DOHH2 (cell line): ENCODE data around the gene FAM8A1.
"Not testable (repeated sequence)": the region's sequence is repeated elsewhere in the genome, so short reads cannot be mapped to it uniquely, and the experiment has no call there.

ENCODE experiments used
- H3F3A ChIP-seq: fragments of 200-600 bp; sonication (generic), shearing (Covaris generic); 2 replicates; pipeline ENCODE4 v1.6.0; 2016; ENCODE audit warnings: antibody characterized with exemption, mild to moderate bottlenecking; ENCODE audit not compliant: control insufficient read depth, insufficient read depth
- H3K27ac ChIP-seq: fragments of 200-600 bp; sonication (generic); 2 replicates; pipeline ENCODE4 v1.5.1; 2014; ENCODE audit warnings: low read depth, mild to moderate bottlenecking, low read length, moderate library complexity
- H3K27me3 ChIP-seq: fragments of 200-600 bp; sonication (generic); 2 replicates; pipeline ENCODE4 v1.6.1; 2014; ENCODE audit warnings: mild to moderate bottlenecking, low read length, mixed read lengths; ENCODE audit not compliant: control insufficient read depth
- H3K36me3 ChIP-seq: fragments of 200-600 bp; sonication (generic); 2 replicates; pipeline ENCODE4 v1.6.1; 2014; ENCODE audit warnings: mild to moderate bottlenecking, low read length, moderate library complexity, mixed read lengths; ENCODE audit not compliant: control insufficient read depth
- H3K4me1 ChIP-seq: fragments of 200-600 bp; sonication (generic); 2 replicates; pipeline ENCODE4 v1.6.1; 2014; ENCODE audit warnings: mild to moderate bottlenecking, low read length, mixed read lengths; ENCODE audit not compliant: control insufficient read depth
- H3K4me2 ChIP-seq: fragments of 200-600 bp; sonication (generic); 2 replicates; pipeline ENCODE4 v1.6.0; 2014; ENCODE audit warnings: mild to moderate bottlenecking, low read length, moderate library complexity
- H3K4me3 ChIP-seq: fragments of 200-600 bp; sonication (generic); 2 replicates; pipeline ENCODE4 v1.5.1; 2014; ENCODE audit warnings: mild to moderate bottlenecking, low read length, mixed read lengths
- H3K79me2 ChIP-seq: fragments of 200-600 bp; sonication (generic); 2 replicates; pipeline ENCODE4 v1.6.1; 2014; ENCODE audit warnings: mild to moderate bottlenecking, low read length, mixed read lengths; ENCODE audit not compliant: control insufficient read depth
- H3K9me2 ChIP-seq: fragments of 200-600 bp; sonication (generic); replicated peaks from 2 replicates; pipeline ENCODE4 v1.6.1; 2014; ENCODE audit warnings: mild to moderate bottlenecking, low read length, mixed read lengths; ENCODE audit not compliant: control insufficient read depth
- H3K9me3 ChIP-seq: fragments of 200-600 bp; sonication (generic); 2 replicates; pipeline ENCODE4 v1.6.1; 2014; ENCODE audit warnings: antibody characterized with exemption, low read length, mixed read lengths; ENCODE audit not compliant: control insufficient read depth, insufficient read depth
- H4K20me1 ChIP-seq: fragments of 200-600 bp; sonication (generic); 2 replicates; pipeline ENCODE4 v1.6.0; 2014; ENCODE audit warnings: low read depth, mild to moderate bottlenecking, antibody characterized with exemption, low read length, moderate library complexity; ENCODE audit not compliant: control insufficient read depth, insufficient read depth
- CTCF ChIP-seq: fragments of 200-600 bp; sonication (generic); IDR thresholded peaks from one replicate; pipeline ENCODE4 v1.5.1; 2014; ENCODE audit warnings: antibody characterized with exemption, mild to moderate bottlenecking, low read depth, low read length; ENCODE audit not compliant: poor library complexity, severe bottlenecking
- EZH2phosphoT487 ChIP-seq: fragments of 200-600 bp; sonication (generic); IDR thresholded peaks from 2 replicates; pipeline ENCODE4 v1.6.1; 2017; ENCODE audit warnings: borderline replicate concordance, mild to moderate bottlenecking, antibody characterized with exemption, low read length, moderate library complexity, mixed read lengths

Gene FAM8A1

GRCh38 chr6:17584241-17584803, 15.8 kb upstream of the FAM8A1 start:
- no peaks in the 10 kb centered on the region for H3K79me2 ChIP-seq
- H3K9me3 ChIP-seq = peaks cover 4% of the 10 kb centered on the region; the same call in 1 of the 2 replicates
- no peak overlapping the region for H3K4me2 ChIP-seq
- no peak overlapping the region for H3K27ac ChIP-seq
- no peaks in the 10 kb centered on the region for H3K27me3 ChIP-seq
- no peaks in the 10 kb centered on the region for H3F3A ChIP-seq
- no peaks in the 10 kb centered on the region for H3K9me2 ChIP-seq
- peak; percentile 68 for TF ChIP-seq CTCF
- TF ChIP-seq EZH2phosphoT487 = no peak
- no peak overlapping the region for H3K4me3 ChIP-seq
- no peaks in the 10 kb centered on the region for H3K36me3 ChIP-seq
- H3K4me1 ChIP-seq = 0 out of 2 replicates have a peak, but pooled peaks cover 3% of the 10 kb centered on the region
- H4K20me1 ChIP-seq = no peaks in the 10 kb centered on the region

- H3K4me3 ChIP-seq = no peak overlapping the region
Observed at GRCh38 chr6:17585766-17586490, 14.2 kb upstream of the FAM8A1 start.

GRCh38 chr6:17586623-17587022, 13.5 kb upstream of the FAM8A1 start:
- H3K9me2 ChIP-seq, H3K9me3 ChIP-seq, H3F3A ChIP-seq, H3K27ac ChIP-seq, H3K27me3 ChIP-seq, H3K4me3 ChIP-seq, H3K4me2 ChIP-seq, H4K20me1 ChIP-seq, H3K4me1 ChIP-seq, H3K36me3 ChIP-seq, H3K79me2 ChIP-seq: not testable (repeated sequence)

More at GRCh38 chr6:17585766-17586490, 14.2 kb upstream of the FAM8A1 start:
- Histone ChIP-seq H3K4me2 (no peak overlapping the region), H3K79me2 (no peaks in the 10 kb centered on the region), H3K36me3 (no peaks in the 10 kb centered on the region), H3K9me3 (peaks cover 4% of the 10 kb centered on the region; the same call in 1 of the 2 replicates), H3F3A (no peaks in the 10 kb centered on the region), H3K4me1 (0 out of 2 replicates have a peak, but pooled peaks cover 3% of the 10 kb centered on the region), H3K27me3 (no peaks in the 10 kb centered on the region), H3K9me2 (no peaks in the 10 kb centered on the region), H3K27ac (no peak overlapping the region), H4K20me1 (no peaks in the 10 kb centered on the region)
- TF ChIP-seq EZH2phosphoT487 (no peak), CTCF (peak; percentile 15)

GRCh38 chr6:17588011-17588410, 12.1 kb upstream of the FAM8A1 start:
- Histone ChIP-seq H3K9me3 (no peaks in the 10 kb centered on the region), H3K79me2 (no peaks in the 10 kb centered on the region), H3K4me2 (no peak overlapping the region), H3K27me3 (no peaks in the 10 kb centered on the region), H3K4me1 (0 out of 2 replicates have a peak, but pooled peaks cover under 1% of the 10 kb centered on the region), H3K27ac (no peak overlapping the region), H3F3A (no peaks in the 10 kb centered on the region), H4K20me1 (no peaks in the 10 kb centered on the region), H3K36me3 (no peaks in the 10 kb centered on the region), H3K4me3 (no peak overlapping the region), H3K9me2 (no peaks in the 10 kb centered on the region)
- TF ChIP-seq EZH2phosphoT487 (no peak), CTCF (no peak)
